ENCODE results near the gene TRAF2.

Gene TRAF2

DNA sequence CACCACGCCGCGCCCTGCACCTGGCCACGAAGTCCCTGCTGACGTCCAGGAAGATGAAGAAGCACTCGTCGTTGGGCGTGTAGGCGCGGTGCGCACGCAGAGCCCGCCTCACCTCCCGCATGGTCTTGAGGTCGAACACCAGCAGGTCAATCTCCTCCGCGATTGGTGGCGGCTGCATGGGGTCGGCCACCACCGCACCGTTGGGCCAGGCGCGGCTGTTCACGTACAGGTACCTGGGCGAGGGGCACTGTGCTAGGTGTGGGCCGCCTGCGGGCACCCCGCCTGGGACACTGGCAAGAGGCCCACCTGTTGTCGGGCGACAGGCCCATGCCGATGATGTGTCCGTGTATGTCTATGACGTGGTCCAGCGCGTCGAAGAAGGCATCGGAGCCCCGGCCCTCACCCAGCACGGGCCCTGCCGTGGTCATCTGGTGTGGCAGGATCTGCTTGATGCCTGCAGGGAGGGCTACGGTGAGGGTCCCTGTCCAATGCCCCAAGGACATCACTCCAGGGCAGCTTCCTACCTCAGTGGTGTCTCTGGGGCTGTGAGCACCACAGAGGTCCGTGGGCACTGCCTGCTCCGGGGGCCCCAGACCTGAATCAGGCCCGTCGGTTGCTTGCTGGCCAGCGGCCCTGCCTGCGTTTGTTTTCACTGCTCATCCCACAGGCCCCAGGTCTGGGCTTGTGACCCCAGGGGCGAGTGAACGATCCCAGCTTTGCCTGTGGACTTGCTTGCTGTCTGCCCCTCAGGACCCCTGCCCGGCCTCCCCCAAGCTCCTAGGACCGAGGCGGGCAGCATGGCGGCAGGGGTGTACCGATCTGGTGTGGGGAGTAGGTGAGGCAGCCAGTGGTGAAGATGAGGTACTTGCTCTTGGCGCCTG is 55.2 kb downstream of the TRAF2 start:
- DNase-seq: no peak

DNA sequence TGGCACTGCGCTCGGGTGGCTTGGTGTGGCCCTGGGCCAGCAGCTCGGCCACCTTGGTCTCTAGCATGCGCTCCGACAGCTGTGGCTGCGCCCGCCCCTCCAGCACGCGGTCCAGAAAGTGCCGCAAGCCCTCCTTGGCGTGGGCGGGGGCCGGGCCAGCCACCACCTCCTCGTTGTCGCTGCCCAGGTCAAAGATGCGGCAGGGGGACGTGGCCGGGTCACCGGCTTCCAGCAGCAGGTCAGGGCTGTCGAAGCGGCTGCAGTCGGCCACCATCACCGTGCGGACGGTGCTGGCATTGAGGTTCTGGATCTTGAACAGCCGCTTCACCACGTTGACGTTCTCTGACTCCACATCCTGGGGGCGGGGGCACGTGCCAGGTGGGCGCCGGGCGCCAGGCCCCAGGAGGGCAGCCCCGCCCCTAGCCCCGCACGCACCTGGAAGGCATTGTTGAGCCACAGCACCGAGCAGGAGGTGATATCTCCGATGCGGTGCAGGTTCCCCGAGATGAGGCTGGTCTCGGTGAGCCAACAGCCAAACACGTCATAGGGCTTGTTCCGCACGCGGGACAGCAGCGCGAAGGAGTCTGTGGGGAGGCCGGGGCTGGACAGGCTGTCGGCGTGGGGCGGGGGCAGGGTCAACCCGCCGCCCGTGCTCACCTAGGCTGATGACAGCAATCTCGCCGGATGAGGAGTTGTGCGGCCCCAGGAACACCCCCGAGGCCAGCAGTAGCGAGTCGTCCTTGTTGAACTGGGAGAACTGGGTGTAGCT is 56.0 kb downstream of the TRAF2 start:
- no peak for DNase-seq

DNA sequence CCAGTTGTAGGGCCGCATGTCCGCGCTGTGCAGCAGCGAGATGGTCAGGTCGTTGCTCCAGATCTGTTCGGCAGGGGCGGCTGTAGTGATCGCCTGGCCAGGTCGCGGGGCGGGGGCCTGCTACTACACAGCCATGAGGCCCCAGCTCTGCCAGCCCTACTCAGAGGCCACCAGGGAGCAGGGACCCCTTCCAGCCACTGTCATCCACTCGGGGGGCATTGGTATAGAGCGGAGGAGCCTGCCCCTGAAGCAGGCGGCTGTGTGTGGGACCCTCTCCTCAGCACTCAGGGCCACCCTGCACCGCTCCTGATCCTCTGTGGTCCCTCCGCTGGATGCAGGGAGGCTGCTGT is 56.5 kb downstream of the TRAF2 start:
- no peak for DNase-seq

DNA sequence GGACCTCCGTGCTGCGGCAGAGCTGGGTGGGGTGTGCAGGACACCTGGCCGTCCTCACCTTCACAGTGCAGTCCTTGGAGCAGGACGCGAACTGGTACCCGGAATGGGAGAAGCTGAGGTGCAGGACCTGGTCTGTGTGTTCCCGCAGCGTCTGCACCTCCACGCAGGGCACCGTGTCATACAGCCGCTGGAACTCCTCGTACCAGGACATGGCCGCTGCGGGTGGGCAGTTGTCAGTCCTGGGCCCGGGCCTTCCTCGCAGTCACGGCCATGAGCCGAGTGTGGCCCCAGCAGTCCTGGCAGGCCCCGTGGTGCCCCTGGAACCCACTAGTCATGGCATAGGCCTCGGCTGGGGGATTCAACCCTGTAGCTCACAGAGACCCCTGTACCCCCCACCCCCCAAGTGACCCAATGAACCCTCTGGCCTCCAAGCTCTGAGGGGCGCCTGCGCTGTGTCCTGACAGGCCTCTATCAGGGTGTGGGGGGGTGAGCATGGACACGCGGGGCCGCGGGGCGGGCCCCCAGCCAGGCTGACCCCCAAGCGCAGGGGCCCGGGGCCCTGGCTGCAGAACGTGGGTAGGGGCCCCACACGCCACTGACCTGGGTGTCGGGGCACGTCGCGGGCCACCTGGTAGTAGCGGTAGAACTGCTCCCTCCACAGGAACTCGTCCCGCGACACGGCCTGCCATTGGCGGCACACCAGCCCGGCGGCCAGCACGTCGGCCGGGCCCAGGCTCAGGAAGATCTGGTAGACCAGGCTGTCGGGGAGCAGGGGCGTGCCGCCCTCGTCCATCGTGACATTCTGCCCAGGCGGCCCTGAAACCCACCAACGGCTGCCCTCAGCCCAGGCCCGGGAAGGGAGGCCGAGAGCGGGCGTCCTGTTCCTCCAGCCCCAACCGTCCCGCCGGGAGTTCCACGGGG is 57.2 kb downstream of the TRAF2 start:
- DNase-seq: no peak

GRCh38 chr9:136944212-136944518 is 57.8 kb downstream of the TRAF2 start:
- DNase-seq: no peak

DNA sequence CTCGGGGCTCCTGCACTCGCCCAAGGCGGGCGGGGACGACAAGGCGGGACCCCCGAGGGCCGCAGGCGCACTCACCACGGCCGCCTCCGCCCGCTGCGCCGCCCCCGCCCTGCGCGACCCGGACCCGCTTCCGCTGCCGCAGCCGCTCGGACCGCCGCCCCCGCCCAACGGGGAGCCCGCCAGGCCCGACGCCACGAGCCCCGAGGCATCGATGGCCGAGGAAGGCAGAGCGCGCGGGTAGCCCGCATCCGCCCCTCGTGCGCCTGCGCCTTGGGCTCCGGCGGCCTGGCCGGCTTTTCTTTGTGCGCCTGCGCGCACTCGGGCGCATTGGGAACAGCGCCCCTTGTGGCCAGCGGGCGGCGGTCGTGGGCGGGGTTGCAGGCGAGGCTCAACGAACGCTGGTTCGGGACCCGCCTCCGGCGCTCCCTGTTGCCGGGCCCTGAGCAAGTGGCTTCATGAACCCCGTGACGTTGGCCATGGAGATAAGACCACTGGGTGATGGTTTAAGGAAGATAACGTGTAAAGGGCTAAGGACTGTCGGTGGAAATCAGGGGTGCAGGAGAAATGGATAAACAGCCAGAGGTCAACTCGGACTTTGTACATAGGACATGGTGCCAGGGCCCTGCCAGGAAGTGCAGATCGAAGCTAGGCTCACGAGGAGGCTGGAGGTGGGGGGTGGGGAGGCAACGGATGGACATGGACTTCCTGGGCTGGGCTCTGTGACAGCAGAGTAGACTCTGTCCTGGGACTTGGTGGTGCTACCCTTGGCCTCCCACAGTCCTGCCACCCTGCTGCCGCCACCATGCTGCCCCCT is 58.4 kb downstream of the TRAF2 start, which contains the start of the genes C8G and FBXW5:
TSS of gene C8G (plus strand) at position 725 of the 814 bp plus-strand sequence. CDS start at position 803, 78 bp downstream.
TSS of gene FBXW5 (minus strand) at position 220 of the 814 bp plus-strand sequence. CDS start 655 bp downstream, outside the sequence.
- DNase-seq: peak; percentile 90

- DNase-seq: no peak
Observed at GRCh38 chr9:136945333-136946227, 59.3 kb downstream of the TRAF2 start.

DNA sequence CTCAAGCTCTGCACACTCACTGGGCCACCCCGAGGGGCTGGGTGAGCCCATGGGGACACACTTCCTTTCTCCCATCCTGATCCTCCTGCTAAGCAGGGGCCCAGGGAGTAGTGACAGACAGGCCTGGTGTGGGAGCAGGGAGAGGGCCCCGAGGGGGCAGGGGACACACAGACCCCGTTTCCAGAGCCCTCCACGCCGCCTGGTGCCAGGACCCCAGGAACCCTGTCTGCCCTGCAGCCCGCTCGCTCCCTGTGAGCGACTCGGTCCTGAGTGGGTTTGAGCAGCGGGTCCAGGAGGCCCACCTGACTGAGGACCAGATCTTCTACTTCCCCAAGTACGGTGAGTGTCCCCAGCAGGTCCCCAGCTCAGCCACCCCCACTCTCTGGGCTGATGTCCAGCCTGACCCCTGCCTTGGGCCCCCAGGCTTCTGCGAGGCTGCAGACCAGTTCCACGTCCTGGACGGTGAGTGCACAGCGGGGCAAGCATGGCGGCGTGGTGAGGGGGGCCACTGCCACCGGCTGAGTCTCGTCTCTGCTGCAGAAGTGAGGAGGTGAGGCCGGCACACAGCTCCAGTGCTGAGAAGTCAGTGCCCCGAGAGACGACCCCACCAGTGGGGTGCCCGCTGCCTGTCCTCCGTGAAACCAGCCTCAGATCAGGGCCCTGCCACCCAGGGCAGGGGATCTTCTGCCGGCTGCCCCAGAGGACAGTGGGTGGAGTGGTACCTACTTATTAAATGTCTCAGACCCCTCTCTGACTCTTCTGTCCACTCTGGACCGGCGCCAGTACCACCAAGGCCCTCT is 60.1 kb downstream of the TRAF2 start:
- DNase-seq: no peak

- no peak for DNase-seq
Observed at GRCh38 chr9:136947028-136947891, 60.9 kb downstream of the TRAF2 start.

DNA sequence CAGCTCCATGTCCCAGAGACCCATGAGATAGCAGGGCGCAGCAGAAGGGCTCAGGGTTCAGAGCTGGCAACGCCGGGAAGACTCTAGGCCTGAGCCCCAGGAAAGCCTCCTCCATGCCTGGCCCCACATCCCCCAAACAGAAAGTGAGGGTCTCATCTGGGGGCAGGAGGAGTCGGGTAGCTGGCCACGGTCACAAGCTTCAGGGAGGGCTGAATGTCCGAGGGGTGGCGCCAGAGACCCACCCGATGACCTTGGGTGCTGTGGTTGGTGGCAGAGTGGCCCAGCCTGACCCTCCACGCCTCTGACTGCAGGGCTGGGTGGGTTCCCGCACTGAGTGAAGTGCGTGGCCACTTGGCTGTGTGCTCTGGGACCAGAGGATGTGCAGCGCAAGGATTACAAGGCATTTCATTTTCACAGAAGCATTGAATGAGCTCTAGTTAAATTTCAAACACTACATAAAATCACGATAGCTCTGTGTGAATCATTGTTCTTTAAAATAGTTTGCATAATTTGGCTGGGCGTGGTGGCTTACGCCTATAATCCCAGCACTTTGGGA is 61.7 kb downstream of the TRAF2 start:
- DNase-seq: no peak

DNA sequence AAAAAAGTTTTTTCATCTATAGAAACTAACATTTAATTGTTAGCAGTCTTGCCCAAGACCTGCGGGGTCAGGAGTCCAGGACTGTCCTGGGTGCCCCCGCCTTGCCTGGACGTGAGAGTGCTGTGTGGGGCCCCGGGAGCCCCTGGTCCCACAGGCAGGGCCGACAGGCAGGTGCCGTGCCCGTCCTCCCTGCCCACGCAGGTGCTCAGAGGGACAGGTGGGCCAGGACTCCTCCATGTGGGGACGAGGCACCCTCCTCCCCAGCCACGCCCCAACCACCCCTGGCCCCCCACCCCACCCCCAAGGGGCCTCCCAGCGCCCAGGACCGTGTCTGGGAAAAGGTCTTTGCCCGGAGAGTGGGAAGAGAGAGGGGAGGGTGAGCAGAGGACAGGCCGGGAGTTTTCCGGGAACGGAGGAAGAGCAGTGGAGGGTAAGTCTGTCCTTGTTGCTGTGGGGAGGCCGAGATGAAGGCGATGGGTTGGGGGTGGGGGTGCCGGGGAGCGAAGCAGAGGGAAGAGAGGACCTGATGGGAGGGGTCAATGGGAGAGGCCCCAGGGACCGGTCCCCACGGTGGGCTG is 63.0 kb downstream of the TRAF2 start:
- DNase-seq: no peak

- peak; percentile 96 for DNase-seq
Observed at GRCh38 chr9:136949817-136950655, 63.7 kb downstream of the TRAF2 start.

DNA sequence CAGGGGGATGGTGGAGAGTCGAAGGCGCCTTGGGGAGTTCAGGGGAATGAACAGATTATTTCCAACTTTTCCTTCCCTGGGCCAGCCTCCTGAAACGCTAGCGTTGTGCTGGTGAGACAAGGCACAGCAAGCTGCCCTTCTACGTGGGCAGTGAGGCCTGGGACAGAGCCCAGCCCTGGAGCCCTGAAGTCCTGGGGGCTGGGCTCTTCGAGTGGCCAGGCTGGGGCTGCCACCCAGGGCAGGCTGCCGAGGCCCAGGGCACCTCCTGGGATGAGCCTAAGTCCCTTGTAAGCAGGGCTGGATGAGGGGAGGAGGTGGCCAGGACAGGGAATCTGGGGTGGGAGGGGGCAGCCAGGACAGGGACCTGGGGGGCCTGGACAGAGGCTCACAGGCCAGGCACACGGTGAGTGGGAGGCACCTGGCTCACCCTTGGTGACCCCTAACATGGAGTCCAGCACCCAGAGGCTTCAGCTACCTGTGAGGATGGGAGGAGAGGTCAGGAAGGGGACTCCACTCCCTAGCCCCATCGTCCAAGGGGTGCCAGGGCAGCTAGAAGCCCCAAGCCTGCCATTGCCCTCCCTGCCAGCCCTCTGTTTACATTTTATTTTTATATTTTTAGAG is 64.5 kb downstream of the TRAF2 start:
- DNase-seq: no peak

GRCh38 chr9:136951541-136952320 is 65.4 kb downstream of the TRAF2 start, which contains the start of gene LCN12:
Gene LCN12, plus strand, starts transcription at chr9:136952273. Its CDS starts 55 bp downstream, at chr9:136952328.
- no peak for DNase-seq

DNA sequence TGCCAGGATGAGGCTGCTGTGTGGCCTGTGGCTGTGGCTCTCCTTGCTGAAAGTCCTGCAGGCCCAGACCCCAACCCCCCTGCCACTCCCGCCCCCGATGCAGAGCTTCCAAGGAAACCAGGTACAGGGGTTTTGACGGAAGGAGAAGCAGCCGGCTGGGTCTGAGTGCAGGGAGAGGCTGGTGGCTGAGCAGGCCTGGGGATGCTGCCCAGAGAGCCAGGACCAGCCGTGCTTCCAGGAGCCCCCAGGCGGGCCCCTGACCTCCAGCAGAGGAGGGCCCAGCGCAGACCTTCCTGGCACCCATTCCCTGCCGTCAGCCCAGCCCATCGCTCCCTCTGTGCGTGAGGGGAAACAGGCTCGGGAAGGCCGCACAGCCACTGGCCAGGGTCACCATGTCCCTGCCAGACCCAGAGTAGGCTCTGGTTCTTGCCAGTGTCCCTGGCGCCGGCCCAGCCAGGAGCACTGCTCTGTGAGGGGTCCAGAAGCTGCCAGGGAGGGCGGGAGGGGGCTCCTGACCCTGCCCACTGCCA is 66.1 kb downstream of the TRAF2 start:
- DNase-seq: no peak

Data from activated CD4-positive, alpha-beta T cell treated with anti-CD3 and anti-CD28 coated beads, Interleukin-2, amount 50 U/mL, for 1 hour (primary cell).